GM18502 (cell line): Measurements from ENCODE around the gene CXCR1.
"Not testable (repeated sequence)": the region's sequence is repeated elsewhere in the genome, so short reads cannot be mapped to it uniquely, and the experiment has no call there.

Experiments
- ATAC-seq: cut with Tn5 transposase; IDR thresholded peaks from one replicate; pipeline ENCODE4 v1.9.1; 2021; ENCODE audit warnings: mild to moderate bottlenecking; ENCODE audit not compliant: unreplicated experiment, poor library complexity

The CXCR1 gene

DNA sequence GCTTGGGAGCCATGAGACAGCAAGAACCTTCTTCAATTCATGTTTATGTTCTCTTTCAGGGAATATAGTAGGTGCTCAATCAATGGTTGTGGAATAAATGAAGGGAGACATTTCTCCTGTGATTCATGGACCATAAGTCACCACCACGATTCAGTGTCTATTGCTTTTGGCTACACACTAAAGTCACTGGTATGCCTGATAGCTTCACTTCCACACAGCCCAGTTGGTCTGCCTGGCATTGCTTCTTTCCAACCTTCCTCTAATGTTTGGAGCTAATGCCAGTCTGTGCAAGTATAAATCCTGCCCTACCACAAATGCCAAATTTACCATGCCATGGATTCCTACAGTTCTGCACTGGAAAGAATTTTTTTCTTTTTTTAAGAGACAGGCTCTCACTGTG lies 1.3 kb upstream of the CXCR1 start:
- no peak for ATAC-seq

DNA sequence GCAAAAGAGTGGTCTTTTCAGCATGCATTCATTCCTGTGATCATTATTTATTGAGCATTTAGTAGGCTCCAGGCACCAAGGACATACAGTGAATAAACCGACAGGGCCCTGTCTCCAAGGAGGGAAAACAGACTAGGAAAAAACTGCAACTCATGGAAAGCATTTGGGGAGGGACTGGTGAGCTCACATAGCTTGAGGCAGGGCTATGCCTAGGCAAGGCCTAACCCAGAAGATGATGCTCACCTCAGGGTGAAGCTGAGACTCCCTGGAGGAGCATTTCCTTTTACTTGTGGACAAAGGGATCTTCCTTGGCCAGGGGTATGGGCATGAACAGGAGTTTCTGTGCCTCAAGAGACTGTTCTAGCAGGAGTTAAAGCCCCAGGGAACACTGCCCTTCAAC lies 3.9 kb downstream of the CXCR1 start:
- no peak for ATAC-seq

DNA sequence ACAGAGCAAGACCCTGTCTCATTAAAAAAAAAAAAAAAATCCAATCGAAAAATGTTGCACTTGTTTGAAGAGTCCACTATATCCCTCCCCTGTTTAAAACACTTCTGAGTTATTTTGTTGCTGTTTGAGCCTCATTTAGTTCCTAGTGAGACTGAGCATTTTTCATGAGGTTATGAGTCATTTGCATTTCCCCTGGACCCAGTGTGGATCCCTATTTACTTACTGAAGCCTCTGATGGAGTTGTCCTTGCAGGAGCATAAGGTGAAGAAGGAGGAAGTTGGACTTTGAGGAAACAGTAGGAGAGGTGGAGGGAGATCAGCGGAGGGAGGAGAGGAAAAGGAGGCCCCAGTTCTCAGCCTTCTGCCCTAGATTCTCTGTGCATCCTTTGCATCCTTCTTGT lies 5.1 kb downstream of the CXCR1 start:
- no peak for ATAC-seq

DNA sequence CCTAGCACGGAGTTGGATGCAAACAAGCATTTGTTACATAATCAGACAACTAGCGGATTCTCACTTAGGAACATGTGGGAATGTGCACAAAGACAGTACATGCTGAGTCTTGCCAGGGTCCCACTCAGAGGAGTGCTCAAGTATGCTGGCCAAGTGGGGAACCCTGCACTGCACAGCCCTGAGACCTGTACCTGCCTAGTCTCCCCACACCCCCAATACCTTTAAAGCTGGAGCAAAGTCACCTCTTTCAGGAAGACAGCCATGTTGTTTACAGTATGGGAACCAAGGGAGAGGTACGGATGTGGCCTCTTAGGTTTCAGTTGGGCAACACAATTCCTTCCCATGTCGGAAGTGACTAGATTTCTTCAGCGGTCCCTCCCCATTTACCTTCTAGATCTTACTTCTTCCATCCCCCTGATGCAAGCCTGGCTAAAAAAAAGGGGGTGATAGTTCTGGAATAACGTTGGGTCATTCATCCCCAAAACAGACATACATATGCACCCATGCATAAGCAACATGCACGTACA lies 10.7 kb downstream of the CXCR1 start:
- ATAC-seq: no peak

DNA sequence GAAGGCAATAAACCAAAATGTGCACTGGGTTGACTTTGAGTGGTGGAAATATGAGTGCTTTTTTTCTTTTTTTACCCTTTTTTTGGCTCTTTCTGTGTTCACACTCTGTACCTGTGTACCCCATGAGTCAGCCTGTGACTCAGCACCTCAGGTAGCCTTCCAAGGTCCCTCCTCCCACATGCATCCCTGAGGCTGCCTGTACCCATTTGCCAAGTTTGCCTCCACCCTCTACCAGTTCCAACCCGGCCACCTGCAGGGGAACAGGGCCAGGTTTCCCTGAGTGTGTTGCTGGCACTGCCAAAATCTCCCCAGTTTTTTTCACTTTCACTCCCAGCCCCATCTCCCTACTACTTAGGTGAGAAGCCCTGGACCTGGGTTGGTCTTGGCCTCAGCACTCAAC lies 14.0 kb downstream of the CXCR1 start:
- ATAC-seq: no peak

DNA sequence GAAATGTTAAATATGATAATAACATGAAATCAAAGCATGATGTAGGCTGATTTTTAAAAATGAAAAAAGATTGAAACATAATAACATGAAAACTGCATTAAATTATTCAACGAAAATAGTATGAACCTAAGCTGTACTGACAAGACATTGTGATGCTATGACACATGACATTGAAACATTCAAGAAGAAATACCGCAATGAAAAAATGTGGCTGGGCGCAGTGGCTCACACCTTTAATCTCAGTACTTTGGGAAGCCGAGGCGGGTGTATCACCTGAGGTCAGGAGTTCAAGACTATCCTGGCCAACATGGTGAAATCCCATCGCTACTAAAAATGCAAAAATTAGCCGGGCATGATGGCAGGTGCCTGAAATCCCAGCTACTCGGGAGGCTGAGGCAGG lies 14.6 kb downstream of the CXCR1 start:
- ATAC-seq: no peak

DNA sequence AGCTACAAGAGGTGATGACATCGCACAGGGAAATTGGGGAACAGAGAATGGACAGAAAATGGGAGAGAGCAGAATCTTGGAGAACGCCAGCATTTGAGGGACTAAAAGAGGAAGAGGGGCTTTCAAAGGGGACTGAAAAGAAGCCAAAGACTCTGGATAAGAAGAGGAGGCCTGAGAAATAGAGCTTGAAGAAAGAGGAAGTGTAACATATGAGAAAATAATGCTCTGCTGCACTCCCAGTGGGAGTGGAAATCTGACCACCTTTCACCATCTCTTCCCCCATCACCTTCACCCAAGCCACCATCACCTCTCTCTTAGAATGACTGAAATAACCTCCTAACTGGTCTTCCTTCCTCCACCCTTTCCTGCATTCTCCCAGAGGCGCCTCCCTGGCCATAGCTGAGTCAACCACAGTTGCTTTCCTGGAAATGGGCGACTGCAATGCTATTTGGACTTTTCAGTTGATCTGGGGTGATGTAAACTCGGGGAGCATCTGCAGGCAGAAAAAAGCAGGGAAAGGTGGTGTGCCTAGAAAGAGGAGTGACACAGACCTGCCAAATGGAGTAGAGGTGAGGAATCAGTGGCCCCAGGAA lies 16.8 kb downstream of the CXCR1 start:
- no peak for ATAC-seq

DNA sequence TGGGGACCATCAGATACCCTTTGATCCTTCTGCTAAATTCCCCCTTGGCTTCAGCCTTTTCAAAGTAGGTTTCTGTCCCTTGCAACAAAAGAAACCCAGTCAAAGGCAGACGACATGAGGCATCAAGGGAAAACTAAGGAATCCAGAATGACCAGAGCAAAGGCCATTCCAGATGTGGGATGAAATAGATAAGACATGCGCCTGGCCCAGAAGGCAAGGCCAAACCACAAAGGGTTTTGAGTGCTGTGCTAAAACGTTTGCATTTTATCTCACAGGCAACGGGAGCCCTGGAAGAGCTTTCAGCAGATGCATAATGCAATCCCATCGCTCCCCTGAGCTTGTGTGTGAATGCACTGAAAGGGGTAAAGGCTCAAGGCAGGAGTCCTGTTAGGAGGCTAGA lies 17.7 kb downstream of the CXCR1 start:
- no peak for ATAC-seq

DNA sequence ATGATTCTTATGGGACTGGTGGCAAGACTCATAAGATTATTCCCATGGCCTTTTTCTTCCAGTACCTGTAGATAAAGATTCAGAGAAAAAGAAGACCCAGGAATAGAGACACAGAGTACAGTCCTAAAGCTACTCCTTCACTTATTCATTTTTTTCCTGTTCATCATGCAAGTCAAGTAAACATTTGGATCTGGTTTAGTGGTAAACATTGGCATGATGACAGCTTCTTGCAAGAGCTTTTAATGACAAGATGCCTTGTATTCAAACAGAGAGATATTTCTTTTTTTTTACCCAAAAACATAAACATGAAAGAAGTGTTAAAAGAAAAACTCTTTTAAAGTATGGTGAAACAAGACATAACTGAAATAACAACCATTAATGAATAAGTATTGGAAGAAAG lies 20.7 kb downstream of the CXCR1 start:
- no peak for ATAC-seq

DNA sequence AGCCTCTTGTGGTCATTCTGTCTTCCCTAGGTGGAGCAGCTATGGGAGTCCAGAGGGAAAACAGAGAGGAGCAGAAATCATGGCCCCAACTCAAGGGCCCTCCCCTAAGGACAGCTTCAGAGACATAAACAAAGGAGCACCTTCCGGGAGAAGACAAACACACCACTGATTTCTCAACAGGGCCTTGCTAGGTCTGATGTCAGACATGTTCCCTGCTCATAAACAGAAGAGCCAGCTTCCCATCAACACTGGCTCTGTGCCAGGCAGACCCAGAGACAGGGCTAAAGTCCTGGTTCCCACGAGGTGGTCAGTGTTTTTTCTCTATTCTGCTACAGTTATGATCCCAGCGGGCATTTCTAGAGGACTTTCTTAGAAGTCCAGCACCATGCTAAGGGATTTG lies 21.6 kb downstream of the CXCR1 start:
- no peak for ATAC-seq

DNA sequence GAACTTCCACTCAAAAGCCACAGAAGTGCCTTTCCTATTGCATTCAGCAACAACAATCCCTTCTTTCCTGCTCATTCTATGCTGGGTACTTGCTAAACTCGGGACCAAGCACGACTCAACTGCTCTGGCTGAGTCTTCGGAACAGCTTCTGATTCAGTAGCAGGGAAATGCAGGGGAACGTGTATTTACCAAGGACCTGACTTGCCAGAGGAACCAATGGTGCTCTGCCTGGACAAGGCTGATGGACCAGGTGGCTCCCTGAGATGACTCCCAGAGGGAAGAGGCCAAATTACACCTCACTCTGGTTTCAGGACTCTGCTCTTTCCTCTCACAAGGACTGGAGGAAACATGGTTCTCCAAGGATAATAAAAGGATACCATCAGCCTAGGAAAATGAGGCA lies 28.7 kb downstream of the CXCR1 start:
- ATAC-seq: no peak

DNA sequence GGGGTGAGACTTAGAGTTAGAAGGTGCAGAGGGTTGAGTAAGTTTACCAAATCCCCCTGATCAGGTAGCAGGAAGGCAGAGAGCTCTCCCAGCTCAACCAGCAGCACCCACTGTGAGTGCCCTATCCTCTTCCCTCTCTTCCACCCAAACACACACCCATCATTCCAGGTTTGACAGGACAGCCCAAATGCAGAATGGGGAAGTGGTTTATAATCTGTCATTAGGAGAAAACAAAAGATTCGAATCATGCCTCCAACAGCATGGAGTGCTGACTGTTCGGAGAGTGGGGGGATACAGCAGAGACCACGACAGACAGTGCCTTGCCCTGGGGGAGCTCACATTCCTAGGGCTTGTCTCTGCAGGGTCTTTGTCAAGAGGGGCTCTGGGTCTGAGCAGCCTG lies 29.2 kb downstream of the CXCR1 start:
- no peak for ATAC-seq

DNA sequence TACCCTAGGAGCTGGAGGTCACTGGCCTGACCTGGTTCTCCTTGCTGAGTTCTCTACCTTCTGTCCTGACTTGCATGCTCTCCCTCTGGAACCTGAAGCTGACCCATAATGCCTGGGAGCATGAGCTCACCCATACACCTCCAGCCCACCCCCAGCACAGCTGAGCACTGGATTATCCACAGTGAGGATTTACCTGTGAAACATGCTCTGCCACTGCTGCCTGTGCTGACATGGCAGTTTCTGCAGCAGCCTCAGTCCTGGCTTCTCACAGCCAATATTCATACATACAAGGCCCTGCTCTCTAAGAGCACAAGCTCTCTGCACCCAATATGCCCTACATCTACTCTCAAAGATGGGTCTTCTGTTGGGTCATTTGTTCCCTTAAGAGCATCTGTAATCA lies 35.9 kb downstream of the CXCR1 start:
- no peak for ATAC-seq

DNA sequence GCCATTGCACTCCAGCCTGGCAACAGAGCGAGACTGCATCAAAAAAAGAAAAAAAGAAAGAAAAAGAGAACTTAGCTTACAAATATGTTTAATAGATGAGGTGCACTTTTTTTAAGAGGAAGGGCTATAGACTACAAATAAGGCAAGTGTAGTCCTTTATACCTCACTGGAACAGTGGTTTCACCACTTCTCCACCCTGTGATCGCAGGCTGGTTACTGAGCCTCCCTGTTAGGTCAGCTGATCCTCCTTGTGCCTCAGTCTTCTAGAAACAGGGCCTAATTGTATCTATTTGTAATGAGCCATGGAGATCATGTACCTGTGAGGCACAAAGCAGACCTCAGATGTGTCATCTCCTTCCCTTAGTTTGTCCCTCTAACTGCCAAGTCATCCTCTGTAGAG lies 36.4 kb downstream of the CXCR1 start:
- no peak for ATAC-seq

DNA sequence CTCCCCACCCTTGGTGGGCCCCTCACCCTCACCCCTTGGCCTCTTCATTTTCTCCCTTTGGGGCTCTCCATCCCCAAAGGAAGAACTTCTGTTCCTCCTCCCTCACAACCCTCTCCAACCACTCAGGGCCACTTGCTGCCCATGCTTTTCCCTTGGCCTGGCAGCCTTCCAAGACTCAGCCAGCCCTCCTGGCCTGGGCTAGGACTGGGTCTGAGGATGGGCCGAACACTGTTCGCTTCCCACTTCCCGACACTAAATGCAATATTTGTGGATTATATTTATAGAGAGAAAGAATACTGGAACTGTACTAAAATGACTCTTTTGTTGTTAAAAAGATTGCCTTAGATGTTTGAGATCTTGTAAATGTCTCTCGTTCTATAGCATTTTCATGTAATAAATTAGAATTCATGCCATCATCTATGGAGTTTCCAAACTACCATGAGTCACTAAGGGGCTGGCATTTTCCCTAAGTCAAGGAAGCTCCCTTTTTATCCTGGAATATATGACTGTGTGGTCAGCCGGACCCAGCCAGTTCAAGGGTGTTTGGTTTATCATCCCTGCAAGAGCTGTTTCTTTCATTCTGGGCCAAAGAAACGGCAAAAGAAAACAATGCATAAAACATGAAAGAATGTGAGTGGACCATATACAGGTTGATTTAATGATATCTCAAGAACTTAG lies 37.2 kb downstream of the CXCR1 start:
- ATAC-seq: no peak

DNA sequence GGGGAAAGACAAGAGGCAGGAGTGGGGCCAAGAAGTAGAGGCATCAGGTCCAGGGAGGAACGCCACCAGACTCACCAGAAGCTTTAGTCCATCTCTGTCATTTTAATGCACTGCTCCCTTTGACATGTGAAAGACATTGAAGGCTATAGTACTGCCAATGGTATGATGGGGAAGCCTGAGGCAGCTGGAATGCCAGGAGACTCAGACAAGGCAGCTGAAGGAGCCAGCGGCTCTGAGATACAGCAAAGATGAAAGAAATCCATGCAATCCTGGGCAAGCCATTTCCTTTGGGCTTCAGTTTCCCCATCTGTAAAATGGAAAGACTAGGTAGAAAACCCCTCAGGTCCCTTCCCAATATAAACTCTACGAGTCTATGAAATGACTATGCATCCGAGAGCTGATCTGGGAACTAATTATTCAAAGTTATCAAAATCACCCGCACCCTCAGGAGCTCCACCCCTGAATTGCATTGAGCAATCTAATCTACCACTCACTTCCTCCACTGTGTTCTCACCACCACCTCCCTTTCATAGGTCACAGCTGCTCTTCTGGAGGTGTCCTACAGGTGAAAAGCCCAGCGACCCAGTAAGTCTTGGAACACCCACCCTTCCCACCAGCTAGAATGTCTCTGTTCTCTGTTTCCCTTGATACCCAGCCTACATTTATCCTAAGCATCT lies 37.8 kb downstream of the CXCR1 start:
- no peak for ATAC-seq

DNA sequence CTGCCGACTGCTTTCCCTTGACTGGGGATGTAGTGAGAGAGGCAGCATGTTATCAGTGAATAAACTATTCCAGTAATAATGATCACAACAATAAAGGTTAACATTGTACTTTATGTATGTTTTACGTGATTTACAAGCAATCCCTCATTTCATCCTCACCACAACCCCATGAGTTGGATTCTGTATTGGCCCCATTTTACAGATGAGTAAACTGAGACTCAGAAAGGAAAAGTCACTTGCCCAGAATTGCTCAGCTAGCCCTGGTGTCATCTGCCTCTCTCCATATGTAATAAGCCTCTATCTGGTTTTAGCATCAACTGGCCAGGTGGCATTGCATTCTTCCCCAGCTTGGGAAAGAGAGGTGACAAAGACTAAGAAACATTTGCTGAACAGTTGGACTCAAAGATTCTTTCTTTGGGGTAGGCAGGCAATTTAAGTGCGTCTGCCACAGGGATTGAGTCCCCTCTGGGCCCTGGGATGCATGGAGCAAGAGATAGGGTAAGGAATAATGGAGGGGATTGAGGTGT lies 38.8 kb downstream of the CXCR1 start:
- ATAC-seq: no peak

DNA sequence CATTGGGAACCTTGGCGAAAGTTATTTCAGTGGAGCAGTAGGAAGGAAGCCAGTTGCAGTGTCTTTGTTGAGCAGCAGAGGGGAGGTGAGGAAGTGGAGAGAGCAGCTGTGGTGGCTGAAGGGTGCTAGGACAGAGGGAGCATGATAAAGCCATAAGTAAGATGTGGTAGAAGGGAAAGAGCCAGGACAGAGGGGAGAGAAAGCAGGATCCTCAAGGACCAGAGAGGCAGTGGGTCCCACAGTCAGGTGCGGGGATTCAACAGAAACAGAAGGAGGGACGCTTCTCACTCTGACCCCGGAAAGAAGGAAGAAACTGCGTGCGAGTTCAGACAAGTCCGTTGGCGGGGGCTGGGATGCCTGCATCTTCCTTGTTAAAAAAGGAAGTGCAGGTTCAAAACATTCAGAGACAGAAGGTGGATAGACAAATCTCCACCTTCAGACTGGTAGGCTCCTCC lies 41.1 kb downstream of the CXCR1 start, which contains the start of gene CXCR2:
CXCR2 (plus strand) TSS at position 403 of the 455 bp plus-strand sequence. CDS start 8,774 bp downstream, outside the sequence.
- ATAC-seq: no peak

DNA sequence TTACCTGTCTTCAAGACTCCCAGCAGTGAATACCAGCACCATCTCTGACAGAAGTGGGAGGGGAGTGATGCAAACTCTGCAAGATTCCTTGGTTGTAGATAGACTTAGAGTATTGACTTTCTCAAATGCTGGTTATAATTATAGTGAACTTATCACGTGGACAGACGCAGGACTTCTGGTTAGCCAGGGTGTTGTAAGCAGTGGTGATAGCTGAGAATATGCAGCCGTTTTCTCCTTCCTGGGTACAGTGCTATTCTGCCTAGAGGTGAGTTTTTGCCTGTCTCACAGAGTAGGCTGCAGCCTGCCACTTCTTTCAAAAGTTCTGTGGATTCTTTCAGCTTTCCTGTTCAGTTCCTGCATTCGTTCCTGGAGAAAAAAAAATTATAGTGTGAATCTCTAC lies 41.7 kb downstream of the CXCR1 start:
- ATAC-seq: no peak

DNA sequence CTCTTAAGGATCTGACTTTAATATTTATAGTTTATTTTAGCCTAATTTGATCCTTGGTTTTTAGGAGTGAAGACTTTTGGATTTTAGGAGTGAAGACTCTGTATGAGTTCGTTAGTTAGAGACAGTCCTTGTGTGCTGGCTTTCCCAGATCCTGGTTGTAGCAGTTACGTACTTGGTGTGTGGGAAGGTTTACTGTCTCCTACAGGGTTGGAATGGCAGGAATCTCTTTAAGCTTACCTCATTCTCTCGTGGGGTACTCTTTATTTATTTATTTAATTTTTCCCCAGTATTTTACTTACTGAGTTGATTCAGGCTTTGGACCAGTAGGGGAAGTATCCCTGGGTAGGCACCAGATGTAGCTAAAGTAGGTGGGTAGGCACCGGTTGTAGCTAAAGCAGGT lies 42.8 kb downstream of the CXCR1 start:
- no peak for ATAC-seq

DNA sequence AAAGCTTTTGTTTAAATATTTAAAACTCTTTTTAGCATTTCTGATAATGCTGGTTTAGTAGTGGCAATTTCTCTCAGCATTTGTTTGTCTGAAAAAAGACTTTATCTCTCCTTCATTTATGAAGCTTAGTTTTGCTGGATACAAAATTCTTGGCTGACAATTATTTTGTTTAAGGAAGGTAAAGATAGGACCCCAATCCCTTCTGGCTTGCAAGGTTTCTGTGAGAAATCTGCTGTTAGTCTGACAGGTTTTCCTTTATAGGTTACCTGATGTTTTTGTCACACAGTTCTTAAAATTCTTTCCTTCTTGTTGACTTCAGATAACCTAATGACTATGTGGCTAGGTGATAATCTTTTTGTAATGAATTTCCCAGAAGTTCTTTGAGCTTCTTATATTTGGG lies 44.5 kb downstream of the CXCR1 start:
- ATAC-seq: not testable (repeated sequence)
